Measurements from ENCODE around the gene WSB1.

WSB1 gene

GRCh38 chr17:27353461-27354050, 59.6 kb downstream of the WSB1 start:
- ATAC-seq: peak; percentile 98
- no peak for TF ChIP-seq ZNF565 (CRISPR knock-in tag; conservative IDR thresholded peaks at IDR 0.05; ENCODE audit: low read depth)
- TF ChIP-seq ZC3H10 (CRISPR knock-in tag; IDR thresholded peaks at IDR 0.05): no peak
- no peak for TF ChIP-seq ESRRG (CRISPR knock-in tag; IDR thresholded peaks at IDR 0.05)
- TF ChIP-seq ZFP30 (CRISPR knock-in tag; IDR thresholded peaks at IDR 0.05): no peak

GRCh38 chr17:27354051-27354490, 60.2 kb downstream of the WSB1 start:
- ATAC-seq: no peak; the same call in 2 of the 3 replicates
- TF ChIP-seq ZNF8 (CRISPR knock-in tag; IDR thresholded peaks at IDR 0.05): peak; percentile 65
- no peak; the same call in 1 of the 2 replicates for TF ChIP-seq PATZ1 (CRISPR knock-in tag; IDR thresholded peaks at IDR 0.05; ENCODE audit: borderline replicate concordance)

- no peak for ATAC-seq
- TF ChIP-seq BACH2 (CRISPR knock-in tag; IDR thresholded peaks at IDR 0.05; ENCODE audit: borderline replicate concordance): no peak
- no peak for TF ChIP-seq ZNF70 (CRISPR knock-in tag; IDR thresholded peaks at IDR 0.05)
- TF ChIP-seq GLIS3 (CRISPR knock-in tag; IDR thresholded peaks at IDR 0.05): no peak
- no peak for TF ChIP-seq ISL1 (CRISPR knock-in tag; IDR thresholded peaks at IDR 0.05)
- TF ChIP-seq, protein P1, sequence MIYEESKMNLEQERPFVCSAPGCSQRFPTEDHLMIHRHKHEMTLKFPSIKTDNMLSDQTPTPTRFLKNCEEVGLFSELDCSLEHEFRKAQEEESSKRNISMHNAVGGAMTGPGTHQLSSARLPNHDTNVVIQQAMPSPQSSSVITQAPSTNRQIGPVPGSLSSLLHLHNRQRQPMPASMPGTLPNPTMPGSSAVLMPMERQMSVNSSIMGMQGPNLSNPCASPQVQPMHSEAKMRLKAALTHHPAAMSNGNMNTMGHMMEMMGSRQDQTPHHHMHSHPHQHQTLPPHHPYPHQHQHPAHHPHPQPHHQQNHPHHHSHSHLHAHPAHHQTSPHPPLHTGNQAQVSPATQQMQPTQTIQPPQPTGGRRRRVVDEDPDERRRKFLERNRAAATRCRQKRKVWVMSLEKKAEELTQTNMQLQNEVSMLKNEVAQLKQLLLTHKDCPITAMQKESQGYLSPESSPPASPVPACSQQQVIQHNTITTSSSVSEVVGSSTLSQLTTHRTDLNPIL (CRISPR knock-in tag; IDR thresholded peaks at IDR 0.05; ENCODE audit: low read depth): no peak
- TF ChIP-seq PATZ1 (CRISPR knock-in tag; IDR thresholded peaks at IDR 0.05; ENCODE audit: borderline replicate concordance): no peak
- TF ChIP-seq, protein P2, sequence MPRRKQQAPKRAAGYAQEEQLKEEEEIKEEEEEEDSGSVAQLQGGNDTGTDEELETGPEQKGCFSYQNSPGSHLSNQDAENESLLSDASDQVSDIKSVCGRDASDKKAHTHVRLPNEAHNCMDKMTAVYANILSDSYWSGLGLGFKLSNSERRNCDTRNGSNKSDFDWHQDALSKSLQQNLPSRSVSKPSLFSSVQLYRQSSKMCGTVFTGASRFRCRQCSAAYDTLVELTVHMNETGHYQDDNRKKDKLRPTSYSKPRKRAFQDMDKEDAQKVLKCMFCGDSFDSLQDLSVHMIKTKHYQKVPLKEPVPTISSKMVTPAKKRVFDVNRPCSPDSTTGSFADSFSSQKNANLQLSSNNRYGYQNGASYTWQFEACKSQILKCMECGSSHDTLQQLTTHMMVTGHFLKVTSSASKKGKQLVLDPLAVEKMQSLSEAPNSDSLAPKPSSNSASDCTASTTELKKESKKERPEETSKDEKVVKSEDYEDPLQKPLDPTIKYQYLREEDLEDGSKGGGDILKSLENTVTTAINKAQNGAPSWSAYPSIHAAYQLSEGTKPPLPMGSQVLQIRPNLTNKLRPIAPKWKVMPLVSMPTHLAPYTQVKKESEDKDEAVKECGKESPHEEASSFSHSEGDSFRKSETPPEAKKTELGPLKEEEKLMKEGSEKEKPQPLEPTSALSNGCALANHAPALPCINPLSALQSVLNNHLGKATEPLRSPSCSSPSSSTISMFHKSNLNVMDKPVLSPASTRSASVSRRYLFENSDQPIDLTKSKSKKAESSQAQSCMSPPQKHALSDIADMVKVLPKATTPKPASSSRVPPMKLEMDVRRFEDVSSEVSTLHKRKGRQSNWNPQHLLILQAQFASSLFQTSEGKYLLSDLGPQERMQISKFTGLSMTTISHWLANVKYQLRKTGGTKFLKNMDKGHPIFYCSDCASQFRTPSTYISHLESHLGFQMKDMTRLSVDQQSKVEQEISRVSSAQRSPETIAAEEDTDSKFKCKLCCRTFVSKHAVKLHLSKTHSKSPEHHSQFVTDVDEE (CRISPR knock-in tag; IDR thresholded peaks at IDR 0.05): no peak
- TF ChIP-seq SNAI2 (CRISPR knock-in tag; IDR thresholded peaks at IDR 0.05): no peak
- TF ChIP-seq CSDC2 (CRISPR knock-in tag; IDR thresholded peaks at IDR 0.05): no peak
These were observed 60.7 kb downstream of the WSB1 start for GRCh38 chr17:27354491-27355081.

DNA sequence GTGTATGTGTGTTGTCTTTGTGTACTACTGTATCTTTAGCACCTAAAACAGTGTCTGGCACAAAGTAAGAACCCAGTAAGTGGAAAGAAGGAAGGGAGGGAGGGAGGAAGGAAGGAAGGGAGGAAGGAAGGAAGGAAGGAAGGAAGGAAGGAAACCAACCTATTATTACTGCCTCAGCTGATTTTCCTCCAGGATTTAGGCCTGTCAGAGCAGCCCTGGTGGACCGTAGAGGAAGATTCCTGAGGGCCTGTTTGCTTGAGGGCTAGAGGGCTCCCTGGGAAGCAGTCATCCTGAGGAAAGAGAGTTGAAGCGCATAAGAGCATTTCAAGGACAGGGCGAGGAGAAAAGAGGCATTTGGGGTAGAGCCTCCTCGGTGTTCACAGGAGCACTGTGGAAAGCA, 61.5 kb downstream of the WSB1 start:
- TF ChIP-seq ZNF565 (CRISPR knock-in tag; conservative IDR thresholded peaks at IDR 0.05; ENCODE audit: low read depth): no peak
- no peak for ATAC-seq

DNA sequence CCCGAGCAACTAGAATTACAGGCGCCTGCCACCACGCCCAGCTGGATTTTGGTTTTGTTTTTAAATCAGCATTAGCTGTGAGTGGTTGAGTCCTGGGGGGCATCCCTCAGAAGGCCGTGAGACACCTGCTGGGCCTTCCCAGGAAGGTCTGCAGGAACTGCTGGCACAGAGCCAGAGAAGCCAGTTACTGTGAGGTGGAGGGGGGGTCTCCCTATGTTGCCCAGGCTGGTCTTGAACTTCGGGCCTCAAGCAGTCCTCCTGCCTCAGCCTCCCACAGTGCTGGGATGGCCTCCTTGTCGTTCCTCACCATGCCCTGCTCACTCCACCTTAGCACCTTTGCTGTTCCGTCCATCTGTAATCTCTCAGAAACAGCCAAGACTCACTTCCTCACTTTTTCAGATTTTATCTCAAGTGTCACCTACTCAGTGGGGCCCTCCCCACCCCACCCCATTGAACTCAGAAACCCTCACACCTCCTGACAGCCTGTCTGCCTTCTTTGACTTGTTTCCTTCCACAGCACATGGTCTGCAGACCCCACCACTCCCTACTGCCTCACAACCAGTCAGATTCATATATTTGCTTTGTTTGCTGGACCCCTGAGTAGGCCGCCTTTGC, 62.3 kb downstream of the WSB1 start:
- no peak for TF ChIP-seq GLIS3 (CRISPR knock-in tag; IDR thresholded peaks at IDR 0.05)
- no peak for TF ChIP-seq ZFP30 (CRISPR knock-in tag; IDR thresholded peaks at IDR 0.05)
- no peak for TF ChIP-seq PATZ1 (CRISPR knock-in tag; IDR thresholded peaks at IDR 0.05; ENCODE audit: borderline replicate concordance)
- no peak for TF ChIP-seq ZC3H10 (CRISPR knock-in tag; IDR thresholded peaks at IDR 0.05)
- no peak for TF ChIP-seq CSRNP3 (CRISPR knock-in tag; IDR thresholded peaks at IDR 0.05)
- ATAC-seq: no peak
